ENCODE measurements around the gene NPM1.
"Not testable (repeated sequence)": the region's sequence is repeated elsewhere in the genome, so short reads cannot be mapped to it uniquely, and the experiment has no call there.

NPM1 gene

GRCh38 chr5:171386006-171386671 lies 1.5 kb upstream of the NPM1 start:
- DNase-seq: no peak

GRCh38 chr5:171386861-171387344 lies 746 bp upstream of the NPM1 start:
- no peak for DNase-seq

- peak; percentile 93 for DNase-seq
Measured at GRCh38 chr5:171387970-171388815, 544 bp downstream of the NPM1 start.

- no peak for DNase-seq
Measured at GRCh38 chr5:171388816-171389168, 1.1 kb downstream of the NPM1 start.

GRCh38 chr5:171390883-171391677 lies 3.4 kb downstream of the NPM1 start:
- no peak for DNase-seq

- DNase-seq: no peak
Measured at GRCh38 chr5:171391996-171392577, 4.4 kb downstream of the NPM1 start.

GRCh38 chr5:171392585-171393159 lies 5.0 kb downstream of the NPM1 start:
- DNase-seq: no peak

GRCh38 chr5:171395042-171395441 lies 7.4 kb downstream of the NPM1 start:
- DNase-seq: no peak

GRCh38 chr5:171396583-171396982 lies 8.9 kb downstream of the NPM1 start:
- DNase-seq: not testable (repeated sequence)

- DNase-seq: no peak
Measured at GRCh38 chr5:171397190-171397589, 9.5 kb downstream of the NPM1 start.

GRCh38 chr5:171397599-171397998 lies 9.9 kb downstream of the NPM1 start:
- no peak for DNase-seq

- DNase-seq: not testable (repeated sequence)
Measured at GRCh38 chr5:171398660-171399059, 11.0 kb downstream of the NPM1 start.

GRCh38 chr5:171400169-171400568 lies 12.5 kb downstream of the NPM1 start:
- no peak for DNase-seq

- DNase-seq: no peak
Measured at GRCh38 chr5:171401167-171401947, 13.7 kb downstream of the NPM1 start.

GRCh38 chr5:171402751-171403150 lies 15.1 kb downstream of the NPM1 start:
- not testable (repeated sequence) for DNase-seq

GRCh38 chr5:171405615-171406014 lies 18.0 kb downstream of the NPM1 start:
- no peak for DNase-seq

GRCh38 chr5:171407234-171407633 lies 19.6 kb downstream of the NPM1 start:
- no peak for DNase-seq

GRCh38 chr5:171409164-171410136 lies 21.8 kb downstream of the NPM1 start:
- peak; percentile 53 for DNase-seq

- no peak for DNase-seq
Measured at GRCh38 chr5:171410181-171410580, 22.5 kb downstream of the NPM1 start.

- DNase-seq: peak; percentile 58
Measured at GRCh38 chr5:171412186-171412585, 24.5 kb downstream of the NPM1 start.
